Measurements from ENCODE around the gene MITF.

The MITF gene

DNA sequence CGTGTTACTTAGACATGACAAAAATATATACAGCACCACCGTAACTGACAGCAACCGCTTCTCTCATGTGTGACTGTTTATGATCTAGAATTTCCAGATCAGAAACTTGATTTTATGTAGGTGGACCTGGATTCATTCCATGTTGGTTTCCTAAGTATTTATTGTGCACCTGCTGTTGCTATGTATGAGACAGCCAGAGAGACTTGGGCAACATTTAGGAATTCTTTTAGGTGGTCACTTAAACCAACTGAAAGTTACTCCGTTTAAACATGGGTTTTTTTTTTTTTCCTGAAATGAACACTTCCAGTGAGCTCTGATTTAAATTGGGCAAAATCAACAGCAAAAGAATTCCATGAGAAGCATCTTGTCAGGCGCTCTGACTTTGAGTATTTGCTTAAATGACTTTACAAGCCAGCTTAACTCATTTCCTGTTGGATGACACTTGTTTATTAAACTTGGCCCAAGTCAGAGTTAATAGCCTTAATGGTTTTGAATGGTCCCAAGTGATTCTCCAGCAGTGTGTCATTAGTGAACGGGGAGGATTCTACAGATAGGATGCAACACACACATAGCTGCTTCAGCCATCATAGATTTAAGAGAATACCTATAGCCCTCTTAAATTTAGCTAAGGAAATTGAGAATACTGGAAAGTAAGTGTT lies 31.8 kb downstream of the MITF start:
- no peak overlapping the region for H3K4me3 ChIP-seq (replicated peaks; ENCODE audit: low read depth, low read length)
- no peak for TF ChIP-seq CTCF (IDR thresholded peaks at IDR 0.05; ENCODE audit: low read depth, low read length, missing control alignments)
- peak; percentile 56 for DNase-seq (ENCODE audit: extremely low read depth, low read depth)

- DNase-seq (ENCODE audit: extremely low read depth, low read depth): no peak
These were observed 33.0 kb downstream of the MITF start for GRCh38 chr3:69772152-69772867.

DNA sequence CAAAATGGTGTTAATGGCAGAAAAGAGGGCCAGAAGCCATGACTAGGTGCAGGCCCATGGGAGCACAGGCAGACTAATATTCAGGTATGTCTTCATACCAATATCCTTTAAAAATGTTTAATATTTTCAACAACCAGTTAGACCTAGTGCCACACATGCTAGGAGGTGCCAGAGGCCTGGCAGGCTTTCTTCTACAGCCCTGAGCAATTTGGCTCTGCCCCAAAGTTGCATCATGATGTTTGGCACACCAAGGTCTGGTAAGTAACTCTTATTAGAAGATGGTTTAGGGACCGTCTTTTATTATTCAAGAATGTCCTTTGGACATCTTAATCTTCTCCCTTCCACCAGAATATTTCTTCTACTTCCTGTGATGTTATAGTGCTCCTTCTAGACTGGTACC lies 34.8 kb downstream of the MITF start:
- no peak for TF ChIP-seq CTCF (IDR thresholded peaks at IDR 0.05; ENCODE audit: low read depth, low read length, missing control alignments)
- no peak for DNase-seq (ENCODE audit: extremely low read depth, low read depth)
- no peak overlapping the region for H3K4me3 ChIP-seq (replicated peaks; ENCODE audit: low read depth, low read length)

More at GRCh38 chr3:69772152-69772867, 33.0 kb downstream of the MITF start:
- TF ChIP-seq CTCF (IDR thresholded peaks at IDR 0.05; ENCODE audit: low read depth, low read length, missing control alignments): no peak
- no peak overlapping the region for H3K4me3 ChIP-seq (replicated peaks; ENCODE audit: low read depth, low read length)

DNA sequence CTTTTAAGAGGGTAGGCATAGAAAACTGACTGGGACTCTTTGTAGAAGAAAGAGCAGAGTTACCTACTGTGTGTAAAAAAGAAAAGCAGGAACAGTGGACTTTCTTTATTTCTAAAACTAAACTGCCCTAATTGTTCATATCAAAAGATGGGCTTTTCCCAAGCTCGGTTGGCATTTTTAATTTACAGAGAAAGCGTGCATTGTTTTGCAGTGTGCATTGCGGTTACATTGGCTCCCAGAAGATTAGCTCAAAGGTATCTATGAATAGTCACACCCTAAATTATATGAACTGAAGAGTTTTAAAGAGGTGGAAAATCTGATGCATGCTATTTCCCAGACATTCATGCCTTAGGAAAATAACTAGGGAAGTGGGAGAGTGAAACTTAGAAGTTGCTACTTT lies 36.5 kb downstream of the MITF start:
- no peak for TF ChIP-seq CTCF (IDR thresholded peaks at IDR 0.05; ENCODE audit: low read depth, low read length, missing control alignments)
- no peak for DNase-seq (ENCODE audit: extremely low read depth, low read depth)
- H3K4me3 ChIP-seq (replicated peaks; ENCODE audit: low read depth, low read length): no peak overlapping the region

- DNase-seq (ENCODE audit: extremely low read depth, low read depth): no peak
- H3K4me3 ChIP-seq (replicated peaks; ENCODE audit: low read depth, low read length): no peak overlapping the region
- TF ChIP-seq CTCF (IDR thresholded peaks at IDR 0.05; ENCODE audit: low read depth, low read length, missing control alignments): no peak
These were observed 37.0 kb downstream of the MITF start for GRCh38 chr3:69776289-69776688.

DNA sequence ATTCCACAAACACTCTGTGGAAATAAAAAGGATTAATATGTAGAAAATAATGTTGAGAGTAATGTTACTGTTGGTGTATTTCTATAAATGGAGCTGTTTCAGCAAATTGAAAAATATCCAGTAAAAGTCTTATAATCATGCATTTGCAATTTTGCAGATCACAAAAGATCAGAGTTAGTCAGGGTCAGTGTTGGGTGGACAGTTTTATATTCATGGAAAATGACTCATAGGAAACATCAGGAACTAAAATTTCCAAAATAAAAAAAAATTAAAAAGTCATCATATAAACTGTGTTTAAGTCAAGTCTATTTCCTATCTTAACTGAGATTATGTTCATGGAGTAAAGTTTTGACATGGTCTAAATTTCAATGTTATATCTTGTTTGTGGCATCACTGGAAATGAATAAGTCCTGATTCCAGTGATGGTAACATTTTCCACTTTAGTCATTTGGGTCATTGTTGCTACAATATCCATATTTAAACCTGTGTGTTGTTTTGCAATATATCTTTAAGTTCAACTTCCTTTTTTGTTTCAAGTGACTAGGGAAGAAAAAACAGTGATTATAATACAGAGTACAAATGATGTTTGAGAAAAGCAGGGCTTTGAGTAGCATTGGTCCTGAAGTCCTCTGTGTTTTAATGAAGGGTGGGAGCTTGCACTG lies 37.8 kb downstream of the MITF start:
- no peak for TF ChIP-seq CTCF (IDR thresholded peaks at IDR 0.05; ENCODE audit: low read depth, low read length, missing control alignments)
- DNase-seq (ENCODE audit: extremely low read depth, low read depth): no peak
- no peak overlapping the region for H3K4me3 ChIP-seq (replicated peaks; ENCODE audit: low read depth, low read length)
